Mesothelial cell of epicardium (in vitro differentiated cells): ENCODE results near the gene CCDC88C. TPM values are rescaled to one million over a fixed set of nuclear protein-coding genes. Genes with fewer than 3 reads are reported as not detected.

Experiments used
- DNase-seq, 2 experiments: peaks; one replicate each; pipeline ENCODE4 v3.0.0; 2021; ENCODE audit warnings: low spot score in 2 of 2; ENCODE audit not compliant: unreplicated experiment in 2 of 2
- H3K27ac Mint-ChIP-seq: 2 replicates; pipeline ENCODE4 v1.8.0; 2021; ENCODE audit warnings: mixed read lengths
- H3K27me3 Mint-ChIP-seq: 2 replicates; pipeline ENCODE4 v1.8.0; 2021; ENCODE audit warnings: low read depth, mixed read lengths
- H3K36me3 Mint-ChIP-seq: 2 replicates; pipeline ENCODE4 v1.8.0; 2021; ENCODE audit warnings: mixed read lengths
- H3K4me1 Mint-ChIP-seq: 2 replicates; pipeline ENCODE4 v1.8.0; 2021; ENCODE audit warnings: mixed read lengths
- H3K4me3 Mint-ChIP-seq: 2 replicates; pipeline ENCODE4 v1.8.0; 2021; ENCODE audit warnings: mild to moderate bottlenecking, moderate library complexity, mixed read lengths
- H3K9me3 Mint-ChIP-seq: 2 replicates; pipeline ENCODE4 v1.8.0; 2021; ENCODE audit warnings: mixed read lengths
- CTCF ChIP-seq: fragments of 200-600 bp; sonication (generic); IDR thresholded peaks from one replicate; pipeline ENCODE4 v1.5.0; 2021; ENCODE audit warnings: antibody characterized with exemption; ENCODE audit not compliant: unreplicated experiment
- total RNA-seq: library from RNA; stranded (reverse); gene quantifications from 3 replicates; pipeline ENCODE4 v1.2.1, GENCODE V29; 2021

Gene CCDC88C
- total RNA-seq, 1 donor from 2014 or later = 23.7 TPM

GRCh38 chr14:91342206-91342760 lies 75.3 kb downstream of the CCDC88C start:
- DNase-seq = no peak
- no peaks in the 10 kb centered on the region for H3K27me3 Mint-ChIP-seq
- H3K9me3 Mint-ChIP-seq = no peaks in the 10 kb centered on the region
- TF ChIP-seq CTCF = no peak
- H3K4me3 Mint-ChIP-seq = no peak overlapping the region
- H3K27ac Mint-ChIP-seq = peak overlapping the region; percentile 14
- H3K36me3 Mint-ChIP-seq = peaks cover 7% of the 10 kb centered on the region
- H3K4me1 Mint-ChIP-seq = peaks cover 15% of the 10 kb centered on the region

GRCh38 chr14:91341751-91342154 lies 75.9 kb downstream of the CCDC88C start:
- peaks cover 15% of the 10 kb centered on the region for H3K4me1 Mint-ChIP-seq
- H3K27me3 Mint-ChIP-seq = no peaks in the 10 kb centered on the region
- DNase-seq = no peak
- no peak overlapping the region for H3K4me3 Mint-ChIP-seq
- H3K36me3 Mint-ChIP-seq = peaks cover 7% of the 10 kb centered on the region
- H3K9me3 Mint-ChIP-seq = no peaks in the 10 kb centered on the region
- no peak for TF ChIP-seq CTCF
- peak overlapping the region; percentile 50 for H3K27ac Mint-ChIP-seq

GRCh38 chr14:91341334-91341733 lies 76.3 kb downstream of the CCDC88C start:
- Mint-ChIP-seq H3K27ac (no peak overlapping the region), H3K27me3 (no peaks in the 10 kb centered on the region), H3K9me3 (no peaks in the 10 kb centered on the region), H3K36me3 (peaks cover 7% of the 10 kb centered on the region), H3K4me3 (no peak overlapping the region), H3K4me1 (peaks cover 15% of the 10 kb centered on the region)
- DNase-seq = no peak
- TF ChIP-seq CTCF = no peak

- no peak overlapping the region for H3K27ac Mint-ChIP-seq
- DNase-seq = no peak
- no peaks in the 10 kb centered on the region for H3K9me3 Mint-ChIP-seq
- peaks cover 7% of the 10 kb centered on the region for H3K36me3 Mint-ChIP-seq
- TF ChIP-seq CTCF = no peak
- H3K27me3 Mint-ChIP-seq = peaks cover 4% of the 10 kb centered on the region
- no peak overlapping the region for H3K4me3 Mint-ChIP-seq
- peaks cover 15% of the 10 kb centered on the region for H3K4me1 Mint-ChIP-seq
Observed at GRCh38 chr14:91339671-91340369, 77.8 kb downstream of the CCDC88C start.

DNA sequence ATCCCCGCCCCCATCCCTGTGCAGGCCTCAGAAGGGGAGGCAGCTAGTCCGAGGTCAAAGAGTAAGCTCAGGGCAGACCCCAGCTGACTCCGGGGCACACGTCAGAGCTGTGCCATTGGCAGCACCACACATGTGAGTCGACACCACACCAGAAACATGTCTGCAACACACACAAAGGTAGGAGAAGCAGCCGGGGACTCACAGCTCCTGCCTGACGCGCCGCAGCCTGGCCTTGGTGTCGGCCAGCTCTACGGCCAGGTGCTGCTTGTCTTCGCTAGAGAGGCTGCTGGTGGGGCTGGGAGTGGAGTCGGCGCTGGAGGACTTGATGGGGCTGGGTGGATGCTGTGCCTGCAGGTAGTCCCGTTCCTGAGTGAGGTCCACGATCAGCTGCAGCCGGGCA lies 78.5 kb downstream of the CCDC88C start:
- peaks cover 7% of the 10 kb centered on the region for H3K36me3 Mint-ChIP-seq
- H3K27ac Mint-ChIP-seq = no peak overlapping the region
- H3K4me3 Mint-ChIP-seq = no peak overlapping the region
- H3K27me3 Mint-ChIP-seq = peaks cover 4% of the 10 kb centered on the region
- H3K4me1 Mint-ChIP-seq = peaks cover 15% of the 10 kb centered on the region
- TF ChIP-seq CTCF = no peak
- no peak for DNase-seq
- no peaks in the 10 kb centered on the region for H3K9me3 Mint-ChIP-seq
